ENCODE measurements around the gene ABI2. TPM values are rescaled to one million over a fixed set of nuclear protein-coding genes. Genes with fewer than 3 reads are reported as not detected.

The ABI2 gene
- total RNA-seq, 1 donor from 2014 or later: 32.3 TPM

- Mint-ChIP-seq H3K36me3 (ENCODE audit: low read depth) (no peaks in the 10 kb centered on the region), H3K27ac (no peak overlapping the region), H3K9me3 (no peaks in the 10 kb centered on the region), H3K4me1 (ENCODE audit: low read depth) (no peaks in the 10 kb centered on the region), H3K27me3 (ENCODE audit: insufficient read depth) (peaks cover 1% of the 10 kb centered on the region), H3K4me3 (no peak overlapping the region)
- intact Hi-C loops (cut with micrococcal nuclease): no loop called here
- no peak for DNase-seq (ENCODE audit: low spot score)
Observed at GRCh38 chr2:203471323-203471722, 143.1 kb downstream of the ABI2 start.

GRCh38 chr2:203476881-203477280 is 148.7 kb downstream of the ABI2 start:
- no peak for DNase-seq (ENCODE audit: low spot score)
- H3K27ac Mint-ChIP-seq: no peak overlapping the region
- intact Hi-C loops (cut with micrococcal nuclease): no loop called here
- H3K9me3 Mint-ChIP-seq: no peaks in the 10 kb centered on the region
- no peak overlapping the region for H3K4me3 Mint-ChIP-seq
- no peaks in the 10 kb centered on the region for H3K4me1 Mint-ChIP-seq (ENCODE audit: low read depth)
- H3K27me3 Mint-ChIP-seq (ENCODE audit: insufficient read depth): peaks cover 1% of the 10 kb centered on the region
- no peaks in the 10 kb centered on the region for H3K36me3 Mint-ChIP-seq (ENCODE audit: low read depth)

DNA sequence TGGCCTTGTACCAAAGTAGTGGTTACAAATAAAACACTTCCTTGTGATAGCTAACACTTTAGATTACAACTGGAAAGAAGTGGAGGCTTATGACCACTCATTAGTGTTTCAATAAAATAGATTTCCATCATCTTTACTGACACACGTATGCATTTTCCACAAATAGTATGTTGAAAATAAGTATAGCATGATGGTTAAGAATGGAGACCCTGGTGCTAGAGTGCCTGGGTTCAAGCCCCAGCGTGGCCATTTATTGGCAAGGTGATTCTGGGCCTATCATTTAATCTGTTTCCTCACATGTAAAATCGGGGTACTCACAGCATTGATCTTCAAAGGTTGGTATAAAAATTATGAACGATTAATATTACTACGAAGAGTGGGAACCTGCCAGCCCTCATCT is 152.4 kb downstream of the ABI2 start:
- DNase-seq (ENCODE audit: low spot score): no peak
- H3K4me3 Mint-ChIP-seq: no peak overlapping the region
- no peaks in the 10 kb centered on the region for H3K36me3 Mint-ChIP-seq (ENCODE audit: low read depth)
- H3K4me1 Mint-ChIP-seq (ENCODE audit: low read depth): peaks cover 6% of the 10 kb centered on the region
- H3K27ac Mint-ChIP-seq: no peak overlapping the region
- no peaks in the 10 kb centered on the region for H3K9me3 Mint-ChIP-seq
- no peaks in the 10 kb centered on the region for H3K27me3 Mint-ChIP-seq (ENCODE audit: insufficient read depth)
- intact Hi-C loops (cut with micrococcal nuclease): loop anchor here (5.0 kb wide), 1 partner anchor 97 kb away; no protein-coding TSS in a partner anchor

DNA sequence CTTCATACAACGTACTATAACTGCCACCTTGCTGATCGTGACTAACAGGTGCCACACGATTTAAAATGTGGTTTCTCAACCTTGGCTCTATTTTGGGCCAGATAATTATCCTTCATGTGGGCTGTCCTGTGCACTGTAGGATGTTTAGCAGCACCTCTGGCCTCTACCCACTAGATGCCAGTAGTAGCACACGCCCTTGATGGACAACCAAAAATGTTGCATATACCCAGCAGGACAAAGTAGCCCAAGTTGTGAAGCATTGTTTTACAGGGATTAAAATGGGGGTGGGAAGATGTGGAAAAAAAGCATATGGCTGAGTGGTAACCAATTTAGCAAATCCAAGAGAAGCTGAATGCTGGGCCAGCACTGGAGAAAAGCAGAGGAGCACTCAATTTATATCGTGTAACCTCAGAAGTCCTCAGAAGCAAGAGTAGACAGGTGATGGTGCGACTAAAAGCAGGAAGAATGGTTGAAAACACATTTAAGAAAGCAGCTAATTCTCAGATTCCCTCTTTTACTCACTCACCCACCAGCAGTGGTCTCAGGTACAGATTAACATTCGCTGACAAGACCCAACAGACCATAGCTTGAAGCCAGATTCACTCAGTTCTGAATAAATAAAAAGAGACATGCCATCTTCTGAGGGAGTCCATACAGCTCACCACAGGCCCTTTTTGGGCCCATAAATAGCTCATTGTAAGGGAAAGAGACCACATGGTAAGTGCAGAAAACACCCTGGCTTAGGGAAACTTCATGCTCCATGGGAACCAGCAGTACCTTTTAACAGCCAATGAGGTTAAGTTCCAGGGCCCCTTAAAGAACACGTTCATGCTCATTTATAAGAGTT is 156.3 kb downstream of the ABI2 start:
- peak; percentile 30 for DNase-seq (ENCODE audit: low spot score)
- no peak overlapping the region for H3K27ac Mint-ChIP-seq
- no peak overlapping the region for H3K4me3 Mint-ChIP-seq

DNA sequence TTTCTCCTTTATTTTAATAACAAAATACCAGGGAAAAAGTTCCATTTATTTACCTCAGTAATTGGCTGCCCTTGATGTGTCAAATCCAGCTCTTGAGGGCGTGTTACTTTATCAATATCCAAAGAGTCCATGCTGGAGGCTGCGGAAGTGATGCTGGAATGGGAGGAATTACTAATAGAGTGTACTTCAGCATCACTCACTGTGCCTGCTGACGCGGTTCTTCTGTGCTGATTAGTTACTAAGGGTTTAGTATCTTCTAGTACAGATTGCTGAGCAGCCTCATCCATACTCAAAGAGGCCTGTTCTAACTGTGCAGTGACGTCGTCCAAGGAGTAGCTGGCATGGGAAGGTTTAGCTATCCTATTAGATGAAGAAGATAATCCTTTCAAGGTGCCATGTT is 161.3 kb downstream of the ABI2 start:
- DNase-seq (ENCODE audit: low spot score): no peak
- intact Hi-C loops (cut with micrococcal nuclease): no loop called here
- Mint-ChIP-seq H3K4me1 (ENCODE audit: low read depth) (peaks cover 14% of the 10 kb centered on the region), H3K9me3 (no peaks in the 10 kb centered on the region), H3K36me3 (ENCODE audit: low read depth) (peaks cover 5% of the 10 kb centered on the region), H3K4me3 (no peak overlapping the region), H3K27me3 (ENCODE audit: insufficient read depth) (no peaks in the 10 kb centered on the region), H3K27ac (no peak overlapping the region)

More for the DNA sequence above, 156.3 kb downstream of the ABI2 start:
- no peaks in the 10 kb centered on the region for H3K9me3 Mint-ChIP-seq
- intact Hi-C loops (cut with micrococcal nuclease): loop anchor here (1.0 to 5.0 kb wide), 6 partner anchors 93 to 425 kb away; no protein-coding TSS in a partner anchor
- no peaks in the 10 kb centered on the region for H3K27me3 Mint-ChIP-seq (ENCODE audit: insufficient read depth)
- H3K36me3 Mint-ChIP-seq (ENCODE audit: low read depth): no peaks in the 10 kb centered on the region
- peaks cover 6% of the 10 kb centered on the region for H3K4me1 Mint-ChIP-seq (ENCODE audit: low read depth)

- peaks cover 8% of the 10 kb centered on the region for H3K36me3 Mint-ChIP-seq (ENCODE audit: low read depth)
- intact Hi-C loops (cut with micrococcal nuclease): no loop called here
Observed at GRCh38 chr2:203490391-203490790, 162.2 kb downstream of the ABI2 start.

DNA sequence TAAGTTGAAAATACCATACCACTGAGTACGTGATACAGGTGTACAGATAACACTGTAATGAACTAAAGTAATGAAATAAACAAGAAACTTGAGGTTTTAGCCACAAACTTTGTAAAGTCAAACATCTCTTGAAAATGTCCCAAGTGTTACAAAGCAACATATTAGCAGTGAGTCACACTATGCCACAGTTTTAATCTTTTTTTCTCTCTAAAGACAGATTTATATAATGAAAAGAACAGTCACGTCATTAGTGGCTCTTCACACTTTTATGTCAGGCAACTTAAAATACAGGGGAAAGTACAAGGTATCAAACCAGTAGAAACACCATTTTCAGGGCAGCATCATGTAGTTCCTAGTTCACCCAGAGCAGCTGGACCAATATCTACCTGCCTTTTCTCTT is 164.8 kb downstream of the ABI2 start:
- intact Hi-C loops (cut with micrococcal nuclease): no loop called here
- Mint-ChIP-seq H3K4me3 (no peak overlapping the region), H3K27me3 (ENCODE audit: insufficient read depth) (peaks cover 2% of the 10 kb centered on the region), H3K36me3 (ENCODE audit: low read depth) (peaks cover 10% of the 10 kb centered on the region), H3K9me3 (no peaks in the 10 kb centered on the region), H3K4me1 (ENCODE audit: low read depth) (peaks cover 14% of the 10 kb centered on the region), H3K27ac (no peak overlapping the region)
- no peak for DNase-seq (ENCODE audit: low spot score)

More at GRCh38 chr2:203490391-203490790, 162.2 kb downstream of the ABI2 start:
- Mint-ChIP-seq H3K9me3 (no peaks in the 10 kb centered on the region), H3K4me1 (ENCODE audit: low read depth) (peaks cover 13% of the 10 kb centered on the region), H3K27ac (no peak overlapping the region), H3K4me3 (no peak overlapping the region), H3K27me3 (ENCODE audit: insufficient read depth) (no peaks in the 10 kb centered on the region)
- no peak for DNase-seq (ENCODE audit: low spot score)

Other genes with a start within 250 kb of the ABI2 start
- gene CYP20A1, start 89.4 kb upstream of the ABI2 start, total RNA-seq: 23.1 and 26.0 TPM in 2 replicates
- gene RAPH1, start 206.9 kb downstream of the ABI2 start, total RNA-seq: 4.2 and 4.6 TPM in 2 replicates